B cell (primary cell): ENCODE data around the gene PARG.

ENCODE experiments used
- CTCF ChIP-seq: fragments of 200-600 bp; IDR thresholded peaks from one replicate; pipeline ENCODE4 v1.8.0; 2022; ENCODE audit warnings: antibody characterized with exemption, mild to moderate bottlenecking
- EZH2 ChIP-seq: IDR thresholded peaks from 2 replicates; pipeline ENCODE4 v1.6.1; 2012; ENCODE audit warnings: borderline replicate concordance, low read depth, mild to moderate bottlenecking, moderate library complexity, low read length; ENCODE audit not compliant: insufficient read depth, poor library complexity, severe bottlenecking

GRCh38 chr10:49768731-49769130 is 173.1 kb downstream of the PARG start:
- TF ChIP-seq CTCF (no peak), EZH2 (no peak)
